Upper lobe of left lung (tissue), 6 donors: ENCODE data around the gene HOXC6. TPM values are rescaled to one million over a fixed set of nuclear protein-coding genes. Genes with fewer than 3 reads are reported as not detected.

Experiments used
- ATAC-seq, 2 donors: fragments of 200-7000 bp; cut with Tn5 transposase; one replicate each; pipeline ENCODE4 v1.9.1; 2022; ENCODE audit warnings: mild to moderate bottlenecking in 2 of 2, moderate library complexity in 2 of 2; ENCODE audit not compliant: low FRiP score in 2 of 2
- DNase-seq, 2 donors: peaks; one replicate each; pipeline ENCODE4 v3.0.0-alpha.2; 2019 to 2020
- H3K27ac ChIP-seq, 4 donors: fragments of 200-600 bp; sonication (generic); one replicate each; pipeline ENCODE4 v1.5.1; 2016 to 2019
- H3K27me3 ChIP-seq, 4 donors: fragments of 200-600 bp; sonication (generic); one replicate each; pipeline ENCODE4 v1.5.1; 2017 to 2019
- H3K36me3 ChIP-seq, 4 donors: fragments of 200-600 bp; sonication (generic); one replicate each; pipeline ENCODE4 v1.5.1; 2016 to 2019
- H3K4me1 ChIP-seq, 4 donors: fragments of 200-600 bp; sonication (generic); one replicate each; pipeline ENCODE4 v1.5.1; 2018 to 2019
- H3K4me3 ChIP-seq, 4 donors: fragments of 200-600 bp; sonication (generic); one replicate each; pipeline ENCODE4 v1.5.1; 2017 to 2019; ENCODE audit warnings: mild to moderate bottlenecking in 2 of 4, moderate library complexity in 1 of 4
- H3K9me3 ChIP-seq, 4 donors: fragments of 200-600 bp; sonication (generic); one replicate each; pipeline ENCODE4 v1.5.1; 2018 to 2019
- EP300 ChIP-seq, 4 donors: sonication (generic); formaldehyde crosslinking; IDR thresholded peaks; one replicate each; pipeline ENCODE4 v1.5.1; 2017; ENCODE audit warnings: antibody characterized with exemption in 4 of 4, control low read depth in 2 of 4
- POLR2A ChIP-seq, 4 donors: fragments of 450-650 bp; IDR thresholded peaks; one replicate each; pipeline ENCODE4 v1.5.1; 2016 to 2017; ENCODE audit warnings: antibody characterized with exemption in 4 of 4, mild to moderate bottlenecking in 2 of 4
- POLR2AphosphoS5 ChIP-seq, 2 donors: sonication (generic); formaldehyde crosslinking; IDR thresholded peaks; one replicate each; pipeline ENCODE4 v1.5.1; 2017; ENCODE audit warnings: antibody characterized with exemption in 2 of 2
- WGBS, 2 donors: methylation state at CpG; one replicate each; pipeline ENCODE4 v1.1.5; 2017 to 2018; 5-methylcytosine and 5-hydroxymethylcytosine counted together
- total RNA-seq, 6 donors: library from RNA; depleted of rRNA in 4 of 6; stranded (reverse); fragments of >200 nt in 4 of 6; gene quantifications; one replicate each; pipeline versions ENCODE4 v1.1.0 to v1.2.1, GENCODE V29; 2016 to 2021
- TF ChIP-seq, protein P1 (sequence below), 6 experiments: fragments of 450-650 bp in 4 of 6; fragments of 200-600 bp in 2 of 6; sonication (generic) in 2 of 6; IDR thresholded peaks; one replicate each; pipeline ENCODE4 v1.5.1; 2016 to 2019; ENCODE audit warnings: antibody characterized with exemption in 6 of 6
- donor health status: DM: no; HTN: no; CAD: no; lungs with moderate emphysema.
- donor health status: DM: no; HTN: yes; CAD: no; lungs with severe emphysema.

Gene HOXC6
- total RNA-seq, 6 donors from 2014 or later = 0.40 to 0.92 TPM; not detected in 4

DNA sequence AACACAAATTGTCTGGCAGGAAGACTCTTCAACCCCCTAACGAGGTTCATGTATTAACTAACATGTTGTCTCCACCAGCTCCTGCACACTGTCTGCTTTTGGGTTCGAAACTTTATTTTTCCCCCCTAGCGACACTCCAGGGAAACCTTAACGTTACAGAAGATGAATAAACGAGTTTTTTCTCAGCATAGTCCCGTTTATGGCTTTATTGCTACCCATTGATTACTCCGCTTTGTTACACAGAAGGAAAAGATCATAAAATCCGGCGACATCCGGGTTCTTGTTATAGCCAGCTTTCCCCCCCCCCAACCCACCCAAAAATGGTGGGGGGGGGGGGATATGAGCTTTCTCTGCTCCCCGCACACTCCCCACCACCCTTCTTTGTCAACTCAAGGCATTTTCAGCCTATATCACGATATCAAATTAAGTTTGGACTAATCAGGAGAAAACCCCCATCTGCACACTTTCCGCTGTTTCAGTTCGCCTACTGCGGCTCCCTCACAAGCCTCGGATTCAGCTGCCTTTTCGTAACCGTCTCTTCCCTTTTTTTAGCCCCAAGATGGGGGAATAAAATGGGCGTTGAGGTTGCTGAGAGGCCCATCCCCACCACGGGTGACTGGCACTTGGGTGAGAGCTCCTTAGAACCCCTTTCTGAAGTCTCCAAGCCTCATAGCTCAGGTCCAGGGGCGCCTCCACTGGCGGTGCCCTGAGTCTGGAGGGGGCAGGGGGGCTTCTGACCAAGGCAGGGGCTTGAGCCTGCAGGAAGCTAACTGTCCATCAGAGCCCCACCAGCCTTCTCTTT lies 1.4 kb upstream of the HOXC6 start:
- H3K4me3 ChIP-seq = no peak overlapping the region
- peaks cover 0 to 16% (median 0%) of the 10 kb centered on the region in 4 donors for H3K4me1 ChIP-seq
- H3K27ac ChIP-seq = no peak overlapping the region
- DNase-seq (peak in 1 of 2 donors; percentile 25), ATAC-seq (no peak)
- H3K27me3 ChIP-seq = peaks cover 2 to 73% (median 40%) of the 10 kb centered on the region in 4 donors
- H3K9me3 ChIP-seq = no peaks in the 10 kb centered on the region
- no peaks in the 10 kb centered on the region for H3K36me3 ChIP-seq
- 7 to 10% methylated on average over 21 to 22 of the region's 22 CpGs for WGBS, 2 donors
- no peak for TF ChIP-seq POLR2AphosphoS5 (IDR thresholded peaks at IDR 0.05)
- TF ChIP-seq, protein P1, sequence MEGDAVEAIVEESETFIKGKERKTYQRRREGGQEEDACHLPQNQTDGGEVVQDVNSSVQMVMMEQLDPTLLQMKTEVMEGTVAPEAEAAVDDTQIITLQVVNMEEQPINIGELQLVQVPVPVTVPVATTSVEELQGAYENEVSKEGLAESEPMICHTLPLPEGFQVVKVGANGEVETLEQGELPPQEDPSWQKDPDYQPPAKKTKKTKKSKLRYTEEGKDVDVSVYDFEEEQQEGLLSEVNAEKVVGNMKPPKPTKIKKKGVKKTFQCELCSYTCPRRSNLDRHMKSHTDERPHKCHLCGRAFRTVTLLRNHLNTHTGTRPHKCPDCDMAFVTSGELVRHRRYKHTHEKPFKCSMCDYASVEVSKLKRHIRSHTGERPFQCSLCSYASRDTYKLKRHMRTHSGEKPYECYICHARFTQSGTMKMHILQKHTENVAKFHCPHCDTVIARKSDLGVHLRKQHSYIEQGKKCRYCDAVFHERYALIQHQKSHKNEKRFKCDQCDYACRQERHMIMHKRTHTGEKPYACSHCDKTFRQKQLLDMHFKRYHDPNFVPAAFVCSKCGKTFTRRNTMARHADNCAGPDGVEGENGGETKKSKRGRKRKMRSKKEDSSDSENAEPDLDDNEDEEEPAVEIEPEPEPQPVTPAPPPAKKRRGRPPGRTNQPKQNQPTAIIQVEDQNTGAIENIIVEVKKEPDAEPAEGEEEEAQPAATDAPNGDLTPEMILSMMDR (IDR thresholded peaks at IDR 0.05) = no peak
- TF ChIP-seq EP300 (IDR thresholded peaks at IDR 0.05) = no peak
- no peak for TF ChIP-seq POLR2A (IDR thresholded peaks at IDR 0.05)

DNA sequence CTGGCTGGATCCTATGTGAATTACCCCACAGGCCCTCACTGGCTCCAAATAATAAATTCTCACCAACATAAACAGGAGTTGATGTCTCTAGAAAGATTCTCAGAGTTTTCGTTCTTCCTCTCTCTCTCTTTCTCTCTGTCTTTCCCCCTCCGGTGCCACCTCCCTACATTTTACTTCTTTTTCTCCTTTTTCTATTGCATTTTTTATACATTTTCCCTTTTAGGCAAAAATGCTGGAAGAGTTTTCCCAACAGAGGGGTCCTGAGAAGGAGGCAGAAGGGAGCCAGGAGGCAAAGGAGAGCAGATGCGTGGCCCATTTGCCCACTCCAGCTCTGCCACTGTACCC lies 826 bp upstream of the HOXC6 start:
- WGBS, 2 donors = 44 to 48% methylated on average over 3 of the region's 3 CpGs

DNA sequence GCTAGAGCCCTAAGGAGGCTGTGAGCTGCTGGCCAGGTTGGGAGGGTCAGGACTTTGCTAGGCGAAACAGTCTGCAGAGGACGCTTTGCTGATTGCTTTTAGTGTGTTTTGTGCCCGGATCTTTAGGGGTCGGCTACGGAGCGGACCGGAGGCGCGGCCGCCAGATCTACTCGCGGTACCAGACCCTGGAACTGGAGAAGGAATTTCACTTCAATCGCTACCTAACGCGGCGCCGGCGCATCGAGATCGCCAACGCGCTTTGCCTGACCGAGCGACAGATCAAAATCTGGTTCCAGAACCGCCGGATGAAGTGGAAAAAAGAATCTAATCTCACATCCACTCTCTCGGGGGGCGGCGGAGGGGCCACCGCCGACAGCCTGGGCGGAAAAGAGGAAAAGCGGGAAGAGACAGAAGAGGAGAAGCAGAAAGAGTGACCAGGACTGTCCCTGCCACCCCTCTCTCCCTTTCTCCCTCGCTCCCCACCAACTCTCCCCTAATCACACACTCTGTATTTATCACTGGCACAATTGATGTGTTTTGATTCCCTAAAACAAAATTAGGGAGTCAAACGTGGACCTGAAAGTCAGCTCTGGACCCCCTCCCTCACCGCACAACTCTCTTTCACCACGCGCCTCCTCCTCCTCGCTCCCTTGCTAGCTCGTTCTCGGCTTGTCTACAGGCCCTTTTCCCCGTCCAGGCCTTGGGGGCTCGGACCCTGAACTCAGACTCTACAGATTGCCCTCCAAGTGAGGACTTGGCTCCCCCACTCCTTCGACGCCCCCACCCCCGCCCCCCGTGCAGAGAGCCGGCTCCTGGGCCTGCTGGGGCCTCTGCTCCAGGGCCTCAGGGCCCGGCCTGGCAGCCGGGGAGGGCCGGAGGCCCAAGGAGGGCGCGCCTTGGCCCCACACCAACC lies 1.5 kb downstream of the HOXC6 start:
- H3K27me3 ChIP-seq = peaks cover 2 to 93% (median 47%) of the 10 kb centered on the region in 4 donors

More for the DNA sequence above, 826 bp upstream of the HOXC6 start:
- H3K36me3 ChIP-seq = no peaks in the 10 kb centered on the region
- no peak for TF ChIP-seq POLR2A (IDR thresholded peaks at IDR 0.05)
- TF ChIP-seq POLR2AphosphoS5 (IDR thresholded peaks at IDR 0.05) = no peak
- TF ChIP-seq, protein P1 (IDR thresholded peaks at IDR 0.05) = no peak
- no peak for TF ChIP-seq EP300 (IDR thresholded peaks at IDR 0.05)
- DNase-seq (no peak), ATAC-seq (no peak)
- H3K9me3 ChIP-seq = peaks cover 0 to 1% (median under 1%) of the 10 kb centered on the region in 4 donors
- no peak overlapping the region for H3K27ac ChIP-seq
- no peak overlapping the region for H3K4me3 ChIP-seq
- H3K4me1 ChIP-seq = peaks cover 0 to 16% (median 0%) of the 10 kb centered on the region in 4 donors
- peaks cover 2 to 79% (median 42%) of the 10 kb centered on the region in 4 donors for H3K27me3 ChIP-seq

DNA sequence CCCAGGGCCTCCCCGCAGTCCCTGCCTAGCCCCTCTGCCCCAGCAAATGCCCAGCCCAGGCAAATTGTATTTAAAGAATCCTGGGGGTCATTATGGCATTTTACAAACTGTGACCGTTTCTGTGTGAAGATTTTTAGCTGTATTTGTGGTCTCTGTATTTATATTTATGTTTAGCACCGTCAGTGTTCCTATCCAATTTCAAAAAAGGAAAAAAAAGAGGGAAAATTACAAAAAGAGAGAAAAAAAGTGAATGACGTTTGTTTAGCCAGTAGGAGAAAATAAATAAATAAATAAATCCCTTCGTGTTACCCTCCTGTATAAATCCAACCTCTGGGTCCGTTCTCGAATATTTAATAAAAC lies 2.2 kb downstream of the HOXC6 start:
- Histone ChIP-seq H3K36me3 (no peaks in the 10 kb centered on the region), H3K27ac (no peak overlapping the region), H3K4me3 (no peak overlapping the region), H3K4me1 (peaks cover 12 to 36% (median 12%) of the 10 kb centered on the region in 4 donors), H3K9me3 (peaks cover 0 to 10% (median 7%) of the 10 kb centered on the region in 4 donors), H3K27me3 (peaks cover 2 to 98% (median 48%) of the 10 kb centered on the region in 4 donors)
- DNase-seq (no peak), ATAC-seq (no peak)
- 29 to 32% methylated on average over 7 of the region's 7 CpGs for WGBS, 2 donors
- TF ChIP-seq, protein P1 (IDR thresholded peaks at IDR 0.05) = no peak
- TF ChIP-seq POLR2AphosphoS5 (IDR thresholded peaks at IDR 0.05) = no peak

More for the DNA sequence above, 1.5 kb downstream of the HOXC6 start:
- TF ChIP-seq, protein P1 (IDR thresholded peaks at IDR 0.05) = no peak
- TF ChIP-seq POLR2AphosphoS5 (IDR thresholded peaks at IDR 0.05) (no peak), EP300 (IDR thresholded peaks at IDR 0.05) (no peak), POLR2A (IDR thresholded peaks at IDR 0.05) (no peak)
- Histone ChIP-seq H3K27ac (no peak overlapping the region), H3K9me3 (peaks cover 0 to 10% (median 7%) of the 10 kb centered on the region in 4 donors), H3K36me3 (no peaks in the 10 kb centered on the region), H3K4me3 (no peak overlapping the region), H3K4me1 (peaks cover 12 to 36% (median 12%) of the 10 kb centered on the region in 4 donors)
- ATAC-seq (no peak), DNase-seq (peak in 1 of 2 donors; percentile 83)
- WGBS, 2 donors = 23 to 24% methylated on average over 25 to 51 of the region's 53 CpGs
